HG02759 (cell line): ENCODE data around the gene HIVEP1.
A peak's percentile ranks its signal among the peaks of the same experiment; 100 is the strongest.

Source experiments
- ATAC-seq: cut with Tn5 transposase; IDR thresholded peaks from one replicate; pipeline ENCODE4 v1.9.1; 2021; ENCODE audit warnings: mild to moderate bottlenecking, moderate library complexity; ENCODE audit not compliant: unreplicated experiment

Gene HIVEP1

GRCh38 chr6:12012038-12012557 is at the start of gene HIVEP1:
Gene HIVEP1, plus strand, starts transcription at chr6:12012312. Its CDS starts 3,317 bp downstream, at chr6:12015629.
- peak; percentile 2 for ATAC-seq

GRCh38 chr6:11963756-11964500 is 48.2 kb upstream of the HIVEP1 start:
- no peak for ATAC-seq

- no peak for ATAC-seq
These were observed 47.3 kb upstream of the HIVEP1 start for GRCh38 chr6:11964729-11965335.

GRCh38 chr6:11965499-11965898 is 46.6 kb upstream of the HIVEP1 start:
- ATAC-seq = no peak

- peak; percentile 83 for ATAC-seq
These were observed 43.8 kb upstream of the HIVEP1 start for GRCh38 chr6:11968241-11968806.

GRCh38 chr6:11969092-11969491 is 43.0 kb upstream of the HIVEP1 start:
- ATAC-seq = no peak

- ATAC-seq = no peak
These were observed 42.0 kb upstream of the HIVEP1 start for GRCh38 chr6:11970114-11970513.

- no peak for ATAC-seq
These were observed 41.0 kb upstream of the HIVEP1 start for GRCh38 chr6:11971154-11971553.

- no peak for ATAC-seq
These were observed 39.8 kb upstream of the HIVEP1 start for GRCh38 chr6:11972270-11972669.

GRCh38 chr6:11972806-11973205 is 39.3 kb upstream of the HIVEP1 start:
- no peak for ATAC-seq

- ATAC-seq = no peak
These were observed 38.9 kb upstream of the HIVEP1 start for GRCh38 chr6:11973238-11973637.

GRCh38 chr6:11974089-11974488 is 38.0 kb upstream of the HIVEP1 start:
- ATAC-seq = no peak

GRCh38 chr6:11975353-11975977 is 36.6 kb upstream of the HIVEP1 start:
- ATAC-seq = peak; percentile 88

- ATAC-seq = no peak
These were observed 35.6 kb upstream of the HIVEP1 start for GRCh38 chr6:11976489-11976888.

GRCh38 chr6:11977193-11977592 is 34.9 kb upstream of the HIVEP1 start:
- no peak for ATAC-seq

GRCh38 chr6:11977738-11978137 is 34.4 kb upstream of the HIVEP1 start:
- no peak for ATAC-seq

GRCh38 chr6:11978169-11978987 is 33.7 kb upstream of the HIVEP1 start:
- ATAC-seq = no peak

GRCh38 chr6:11979866-11980265 is 32.2 kb upstream of the HIVEP1 start:
- ATAC-seq = no peak

GRCh38 chr6:11983306-11983705 is 28.8 kb upstream of the HIVEP1 start:
- ATAC-seq = no peak

GRCh38 chr6:11987386-11987785 is 24.7 kb upstream of the HIVEP1 start:
- ATAC-seq = no peak

- no peak for ATAC-seq
These were observed 22.7 kb upstream of the HIVEP1 start for GRCh38 chr6:11989386-11989785.
